GM12878 (cell line): Measurements from ENCODE around the gene BHLHE41. TPM values are rescaled to one million over a fixed set of nuclear protein-coding genes. Genes with fewer than 3 reads are reported as not detected.
A peak's percentile ranks its signal among the peaks of the same experiment; 100 is the strongest.

ENCODE experiments used
- HCFC1 ChIP-seq: fragments of 150-350 bp; IDR thresholded peaks from 2 replicates; pipeline ENCODE4 v1.6.1; 2014; ENCODE audit warnings: low read length
- IKZF2 ChIP-seq, 2 experiments: fragments of 450-650 bp; IDR thresholded peaks; 2 replicates each; pipeline ENCODE4 v1.6.1; 2017; ENCODE audit warnings: mild to moderate bottlenecking in 2 of 2, moderate library complexity in 2 of 2
- MEF2B ChIP-seq: fragments of 450-650 bp; IDR thresholded peaks from 2 replicates; pipeline ENCODE4 v1.6.1; 2018; ENCODE audit warnings: mild to moderate bottlenecking, moderate library complexity; ENCODE audit not compliant: partially characterized antibody, poor library complexity, severe bottlenecking
- NBN ChIP-seq: fragments of 450-650 bp; IDR thresholded peaks from 2 replicates; pipeline ENCODE4 v1.6.1; 2016
- SMARCA5 ChIP-seq: fragments of 450-650 bp; IDR thresholded peaks from 2 replicates; pipeline ENCODE4 v1.6.1; 2017; ENCODE audit warnings: mild to moderate bottlenecking
- SRF ChIP-seq, 2 experiments: IDR thresholded peaks; 2 replicates each; pipeline ENCODE4 v1.6.1; 2011; ENCODE audit warnings: low read depth in 2 of 2, low read length in 2 of 2, mild to moderate bottlenecking in 1 of 2, moderate library complexity in 1 of 2
- ZNF207 ChIP-seq: fragments of 450-650 bp; IDR thresholded peaks from 2 replicates; pipeline ENCODE4 v1.6.1; 2014; ENCODE audit warnings: antibody characterized with exemption, mild to moderate bottlenecking, borderline replicate concordance
- ZNF687 ChIP-seq: fragments of 450-650 bp; IDR thresholded peaks from 2 replicates; pipeline ENCODE4 v1.6.1; 2017; ENCODE audit warnings: mild to moderate bottlenecking, moderate library complexity
- polyA plus RNA-seq, 11 experiments: library from polyadenylated mRNA; depleted of rRNA in 4 of 11; unstranded in 6 of 11; stranded (reverse) in 5 of 11; fragments of >200 nt; fragmentation: Nextera tagmentation in 4 of 11; fragmentation: Illumina TruSeq in 1 of 11; extraction: Ambion mirVana in 4 of 11; extraction: Trizol in 1 of 11; gene quantifications; 1 replicate in 1 of 11; 2 replicates in 10 of 11; pipeline versions ENCODE4 v1.2.1 to v1.2.3, GENCODE V29; 2011 to 2016; ENCODE audit warnings: inconsistent platforms in 2 of 11, missing spikeins in 2 of 11, low read depth in 1 of 11
- total RNA-seq, 4 experiments: library from RNA; depleted of rRNA in 3 of 4; stranded (reverse); fragments of >200 nt in 3 of 4; fragmentation: Illumina TruSeq in 1 of 4; extraction: Trizol in 1 of 4; gene quantifications; 2 replicates each; pipeline versions ENCODE4 v1.2.1 to v1.2.3, GENCODE V29; 2013 to 2021
- TF ChIP-seq, protein P1 (sequence below): fragments of 450-650 bp; IDR thresholded peaks from 2 replicates; pipeline ENCODE4 v1.6.1; 2017; ENCODE audit warnings: low read depth, mild to moderate bottlenecking, moderate library complexity

Gene BHLHE41
- total and polyA plus RNA-seq, 10 of the 15 experiments (the other 5 are each of a cell fraction or from before 2014, with no cell fraction given), result 0.02 to 1.5 (median 0.07) TPM; not detected in 3

GRCh38 chr12:26172946-26173552, 48.2 kb upstream of the BHLHE41 start (continued):
- TF ChIP-seq ZNF687 (0 out of 2 replicates have a peak, but pooled peaks have one; percentile 53), ZNF207 (no peak), IKZF2 (IDR thresholded peaks at IDR 0.05) (peak; percentile 39 to 53; a peak in 3 of 4 replicates), SRF (IDR thresholded peaks at IDR 0.05; ENCODE audit: low read depth in 2 of 2, low read length in 2 of 2) (no peak), NBN (no peak), MEF2B (peak; percentile 44), HCFC1 (no peak), SMARCA5 (no peak)
- TF ChIP-seq, protein P1, sequence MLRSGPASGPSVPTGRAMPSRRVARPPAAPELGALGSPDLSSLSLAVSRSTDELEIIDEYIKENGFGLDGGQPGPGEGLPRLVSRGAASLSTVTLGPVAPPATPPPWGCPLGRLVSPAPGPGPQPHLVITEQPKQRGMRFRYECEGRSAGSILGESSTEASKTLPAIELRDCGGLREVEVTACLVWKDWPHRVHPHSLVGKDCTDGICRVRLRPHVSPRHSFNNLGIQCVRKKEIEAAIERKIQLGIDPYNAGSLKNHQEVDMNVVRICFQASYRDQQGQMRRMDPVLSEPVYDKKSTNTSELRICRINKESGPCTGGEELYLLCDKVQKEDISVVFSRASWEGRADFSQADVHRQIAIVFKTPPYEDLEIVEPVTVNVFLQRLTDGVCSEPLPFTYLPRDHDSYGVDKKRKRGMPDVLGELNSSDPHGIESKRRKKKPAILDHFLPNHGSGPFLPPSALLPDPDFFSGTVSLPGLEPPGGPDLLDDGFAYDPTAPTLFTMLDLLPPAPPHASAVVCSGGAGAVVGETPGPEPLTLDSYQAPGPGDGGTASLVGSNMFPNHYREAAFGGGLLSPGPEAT, result 0 out of 2 replicates have a peak, but pooled peaks have one; percentile 32
- TF ChIP-seq, all 136 proteins: peak for 9
